Activated CD8-positive, alpha-beta memory T cell treated with anti-CD3 and anti-CD28 coated beads for 4 hours (primary cell): ENCODE results near the gene THSD7B.

Source experiments
- DNase-seq, 2 donors: peaks; one replicate each; pipeline ENCODE4 v3.0.0-alpha.2; 2020; ENCODE audit warnings: low read depth in 2 of 2

The THSD7B gene

GRCh38 chr2:136801661-136802060, 36.3 kb downstream of the THSD7B start:
- DNase-seq = no peak

GRCh38 chr2:136809998-136810397, 44.7 kb downstream of the THSD7B start:
- DNase-seq = no peak

GRCh38 chr2:136818839-136819238, 53.5 kb downstream of the THSD7B start:
- no peak for DNase-seq

GRCh38 chr2:136823291-136823690, 57.9 kb downstream of the THSD7B start:
- DNase-seq = no peak

- DNase-seq = no peak
Measured at GRCh38 chr2:136828162-136828561, 62.8 kb downstream of the THSD7B start.

- no peak for DNase-seq
Measured at GRCh38 chr2:136828774-136829173, 63.4 kb downstream of the THSD7B start.

- DNase-seq = no peak
Measured at GRCh38 chr2:136844546-136844945, 79.2 kb downstream of the THSD7B start.

GRCh38 chr2:136858656-136859055, 93.3 kb downstream of the THSD7B start:
- no peak for DNase-seq

GRCh38 chr2:136860443-136860958, 95.2 kb downstream of the THSD7B start:
- DNase-seq = no peak

GRCh38 chr2:136863468-136863867, 98.1 kb downstream of the THSD7B start:
- no peak for DNase-seq

- DNase-seq = no peak
Measured at GRCh38 chr2:136863874-136864273, 98.5 kb downstream of the THSD7B start.

- DNase-seq = no peak
Measured at GRCh38 chr2:136871424-136871823, 106.1 kb downstream of the THSD7B start.

- no peak for DNase-seq
Measured at GRCh38 chr2:136874258-136874657, 108.9 kb downstream of the THSD7B start.

- DNase-seq = no peak
Measured at GRCh38 chr2:136891100-136891499, 125.8 kb downstream of the THSD7B start.

GRCh38 chr2:136894007-136894634, 128.8 kb downstream of the THSD7B start:
- DNase-seq = no peak

GRCh38 chr2:136901732-136902131, 136.4 kb downstream of the THSD7B start:
- no peak for DNase-seq

- no peak for DNase-seq
Measured at GRCh38 chr2:136905779-136906178, 140.4 kb downstream of the THSD7B start.

GRCh38 chr2:136909777-136910176, 144.4 kb downstream of the THSD7B start:
- DNase-seq = no peak

GRCh38 chr2:136916131-136916530, 150.8 kb downstream of the THSD7B start:
- no peak for DNase-seq

GRCh38 chr2:136917411-136917881, 152.1 kb downstream of the THSD7B start:
- no peak for DNase-seq

GRCh38 chr2:136919682-136920081, 154.3 kb downstream of the THSD7B start:
- no peak for DNase-seq

GRCh38 chr2:136920652-136921333, 155.4 kb downstream of the THSD7B start:
- no peak for DNase-seq

- no peak for DNase-seq
Measured at GRCh38 chr2:136927156-136927555, 161.8 kb downstream of the THSD7B start.
